Dermis blood vessel endothelial cell (primary cell): ENCODE data around the gene HYAL1. TPM values are rescaled to one million over a fixed set of nuclear protein-coding genes. Genes with fewer than 3 reads are reported as not detected.
"Not testable (repeated sequence)": the region's sequence is repeated elsewhere in the genome, so short reads cannot be mapped to it uniquely, and the experiment has no call there.

Source experiments
- DNase-seq: peaks from one replicate; pipeline ENCODE4 v3.0.0; 2010
- total RNA-seq: library from RNA; depleted of rRNA; stranded (reverse); fragments of >200 nt; gene quantifications from 2 replicates; pipeline ENCODE4 v1.2.3, GENCODE V29; 2014

The HYAL1 gene
- total RNA-seq, 1 donor from 2014 or later: 11.4 TPM

DNA sequence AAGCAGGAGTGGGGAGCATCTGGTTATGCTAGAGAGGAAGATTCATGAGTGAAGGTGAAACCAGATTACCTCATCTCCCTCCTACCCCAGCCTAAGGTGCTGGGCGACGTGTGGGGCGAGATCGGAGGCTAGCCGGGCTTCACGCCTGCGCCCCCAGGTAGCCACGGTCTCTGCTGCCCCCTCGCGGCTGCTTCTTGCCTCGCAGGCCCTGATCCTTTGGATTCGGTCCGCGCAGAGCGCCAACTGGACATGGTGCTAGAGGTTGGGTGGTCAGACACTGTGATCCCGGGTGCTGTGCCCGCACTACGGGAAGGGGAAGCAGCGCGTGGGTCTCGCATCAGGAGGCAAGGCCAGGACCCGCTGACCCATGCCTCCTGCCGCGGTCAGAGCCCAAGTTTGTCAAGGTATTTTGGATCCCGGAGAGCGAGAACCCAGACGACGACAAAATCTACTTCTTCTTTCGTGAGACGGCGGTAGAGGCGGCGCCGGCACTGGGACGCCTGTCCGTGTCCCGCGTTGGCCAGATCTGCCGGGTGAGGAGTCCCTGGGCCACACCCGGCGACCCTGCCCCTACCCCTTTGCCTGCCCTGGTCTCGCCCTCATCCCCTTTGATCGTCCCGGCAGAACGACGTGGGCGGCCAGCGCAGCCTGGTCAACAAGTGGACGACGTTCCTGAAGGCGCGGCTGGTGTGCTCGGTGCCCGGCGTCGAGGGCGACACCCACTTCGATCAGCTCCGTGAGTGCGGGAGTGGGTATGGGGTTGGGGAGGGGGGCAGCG, 30.3 kb downstream of the HYAL1 start:
- peak; percentile 88 for DNase-seq

DNA sequence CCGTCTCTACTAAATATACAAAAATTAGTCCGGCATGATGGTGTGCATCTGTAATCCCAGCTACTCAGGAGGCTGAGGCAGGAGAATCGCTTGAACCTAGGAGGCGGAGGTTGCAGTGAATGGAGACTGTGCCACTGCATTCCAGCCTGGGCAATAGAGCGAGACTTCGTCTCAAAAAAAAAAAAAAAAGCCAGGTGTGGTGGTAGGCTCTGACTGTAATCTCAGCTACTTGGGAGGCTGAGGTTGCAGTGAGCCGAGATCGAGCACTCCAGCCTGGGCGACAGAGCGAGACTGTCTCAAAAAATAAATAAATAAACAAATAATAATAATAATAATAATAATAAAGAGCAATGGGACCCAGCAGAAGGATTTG, 30.9 kb downstream of the HYAL1 start:
- not testable (repeated sequence) for DNase-seq

GRCh38 chr3:50271314-50271936, 31.9 kb downstream of the HYAL1 start:
- DNase-seq: no peak

- DNase-seq: no peak
These were observed 32.8 kb downstream of the HYAL1 start for GRCh38 chr3:50270422-50271224.

- DNase-seq: no peak
These were observed 33.4 kb downstream of the HYAL1 start for GRCh38 chr3:50269977-50270413.

- DNase-seq: no peak
These were observed 33.9 kb downstream of the HYAL1 start for GRCh38 chr3:50269460-50269859.

GRCh38 chr3:50268703-50269451, 34.5 kb downstream of the HYAL1 start, which contains the start of gene SEMA3B:
Gene SEMA3B, plus strand, starts transcription at chr3:50269147. Its CDS starts 94 bp downstream, at chr3:50269241.
- no peak for DNase-seq

GRCh38 chr3:50268276-50268675, 35.1 kb downstream of the HYAL1 start:
- DNase-seq: no peak

DNA sequence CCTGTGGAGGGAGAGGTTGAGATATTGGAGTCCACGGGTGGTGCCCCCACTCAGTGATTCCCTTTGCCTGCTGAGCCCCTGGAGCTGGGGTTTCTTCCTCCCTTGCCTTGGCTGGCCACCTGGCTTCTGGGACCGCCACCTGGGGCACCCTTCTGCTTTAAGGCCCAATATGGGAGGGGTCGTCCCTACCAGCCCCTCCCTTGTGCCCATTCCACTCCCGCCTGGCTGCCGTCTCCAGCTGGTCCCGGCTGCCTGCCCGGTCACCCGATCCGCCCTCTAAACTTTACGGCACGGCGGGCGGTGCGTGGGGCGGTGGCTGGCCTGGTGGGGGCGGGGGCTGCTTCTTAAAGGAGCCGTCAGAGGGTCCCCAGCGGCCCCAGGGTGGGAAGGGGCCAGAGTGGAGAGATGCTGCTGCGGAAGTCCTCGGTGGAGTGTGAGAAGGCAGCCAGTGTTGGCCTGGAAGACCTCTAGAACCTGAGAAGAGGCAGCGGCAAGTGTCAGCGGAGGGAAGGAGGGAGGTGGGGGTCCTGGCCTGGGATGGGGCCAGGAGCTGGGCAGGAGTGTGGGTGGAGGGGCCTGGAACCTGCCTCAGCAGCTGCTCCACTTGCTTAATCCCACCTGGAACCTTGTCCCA, 36.0 kb downstream of the HYAL1 start:
- DNase-seq: no peak

DNA sequence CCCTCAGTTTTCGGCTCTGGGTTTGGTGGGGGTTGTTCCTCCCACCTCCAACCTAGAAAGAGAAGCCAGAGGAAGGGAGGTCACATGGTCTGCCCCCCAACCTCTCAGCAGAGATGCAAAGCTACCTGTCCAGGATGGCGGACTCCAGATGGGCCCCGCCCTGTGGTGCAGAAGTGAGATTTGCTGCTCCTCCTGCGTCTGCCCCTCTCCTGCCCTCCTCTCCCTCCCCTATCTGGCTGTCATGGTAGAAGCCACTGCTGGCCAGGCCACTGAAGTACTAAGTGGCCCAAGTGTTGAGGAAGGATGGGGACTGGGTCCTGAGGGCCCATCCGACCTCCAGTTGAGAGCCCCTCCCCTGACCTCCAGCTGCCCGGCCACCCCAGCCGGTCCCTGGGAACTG, 36.5 kb downstream of the HYAL1 start:
- DNase-seq: no peak

- no peak for DNase-seq
These were observed 37.4 kb downstream of the HYAL1 start for GRCh38 chr3:50266017-50266416.

- no peak for DNase-seq
These were observed 37.8 kb downstream of the HYAL1 start for GRCh38 chr3:50265571-50265970.

GRCh38 chr3:50264964-50265485, 38.3 kb downstream of the HYAL1 start:
- DNase-seq: no peak

GRCh38 chr3:50264383-50264963, 38.9 kb downstream of the HYAL1 start:
- peak; percentile 40 for DNase-seq

GRCh38 chr3:50263478-50264382, 39.6 kb downstream of the HYAL1 start:
- no peak for DNase-seq

DNA sequence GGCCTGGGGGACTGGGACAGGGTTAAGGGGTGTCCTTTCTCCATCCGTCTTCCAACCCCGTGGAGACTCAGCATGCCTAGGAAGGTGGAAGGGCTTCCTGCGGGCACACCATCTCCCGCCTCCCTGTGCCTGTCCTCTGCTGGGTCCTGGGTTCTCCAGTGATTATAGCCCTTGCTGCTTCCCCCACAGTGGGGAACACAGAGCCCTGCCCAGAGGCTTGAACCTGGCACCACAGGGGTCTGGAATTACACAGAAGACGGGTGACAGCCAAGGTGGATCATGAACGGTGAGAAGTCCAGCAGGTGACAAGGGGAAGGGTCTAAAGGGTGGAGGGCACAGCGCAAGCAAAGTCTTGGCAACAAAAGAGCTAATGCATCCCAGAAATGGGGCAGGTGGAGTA, 40.6 kb downstream of the HYAL1 start:
- DNase-seq: no peak

DNA sequence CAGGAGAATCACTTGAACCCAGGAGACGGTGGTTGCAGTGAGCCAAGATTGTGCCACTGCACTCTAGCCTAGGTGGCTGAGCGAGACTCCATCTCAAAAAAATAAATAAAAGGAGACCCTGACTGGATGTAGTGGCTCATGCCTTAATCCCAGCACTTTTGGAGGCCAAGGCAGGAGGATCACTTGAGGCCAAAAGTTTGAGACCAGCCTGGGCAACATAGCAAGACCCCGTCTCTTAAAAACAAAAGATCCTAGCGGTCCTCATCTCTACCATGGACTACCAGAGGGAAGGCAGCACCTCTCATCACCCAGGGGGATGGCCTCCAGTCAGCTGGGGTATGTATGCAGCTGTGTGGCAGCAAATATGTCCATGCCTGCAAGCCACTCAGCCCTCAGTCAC, 41.2 kb downstream of the HYAL1 start:
- DNase-seq: not testable (repeated sequence)

DNA sequence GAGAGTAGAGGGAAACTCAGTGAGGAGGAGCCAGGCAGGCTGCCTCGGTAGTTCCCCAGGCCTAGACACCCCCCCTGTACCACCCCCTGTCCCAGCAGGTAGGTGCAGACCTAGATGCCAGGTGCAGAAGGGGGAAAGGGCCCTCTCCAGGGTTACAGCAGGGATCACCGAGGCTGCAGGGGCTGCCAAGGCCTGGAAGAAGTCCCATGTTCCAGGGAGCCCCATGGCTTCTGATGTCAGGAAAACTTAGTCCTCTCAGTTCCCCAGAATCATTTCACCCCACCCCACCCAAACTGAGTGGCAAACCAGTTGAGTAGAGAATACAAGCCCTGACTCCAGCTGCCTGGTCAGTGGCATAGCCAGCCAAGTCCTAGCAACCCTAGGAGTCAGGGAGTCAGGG, 41.9 kb downstream of the HYAL1 start:
- DNase-seq: no peak

- no peak for DNase-seq
These were observed 42.4 kb downstream of the HYAL1 start for GRCh38 chr3:50260942-50261441.
